HG03103 (cell line): Measurements from ENCODE around the gene DEDD2.

Experiments used
- ATAC-seq: cut with Tn5 transposase; IDR thresholded peaks from one replicate; pipeline ENCODE4 v1.9.1; 2021; ENCODE audit warnings: low read depth; ENCODE audit not compliant: unreplicated experiment

The DEDD2 gene

DNA sequence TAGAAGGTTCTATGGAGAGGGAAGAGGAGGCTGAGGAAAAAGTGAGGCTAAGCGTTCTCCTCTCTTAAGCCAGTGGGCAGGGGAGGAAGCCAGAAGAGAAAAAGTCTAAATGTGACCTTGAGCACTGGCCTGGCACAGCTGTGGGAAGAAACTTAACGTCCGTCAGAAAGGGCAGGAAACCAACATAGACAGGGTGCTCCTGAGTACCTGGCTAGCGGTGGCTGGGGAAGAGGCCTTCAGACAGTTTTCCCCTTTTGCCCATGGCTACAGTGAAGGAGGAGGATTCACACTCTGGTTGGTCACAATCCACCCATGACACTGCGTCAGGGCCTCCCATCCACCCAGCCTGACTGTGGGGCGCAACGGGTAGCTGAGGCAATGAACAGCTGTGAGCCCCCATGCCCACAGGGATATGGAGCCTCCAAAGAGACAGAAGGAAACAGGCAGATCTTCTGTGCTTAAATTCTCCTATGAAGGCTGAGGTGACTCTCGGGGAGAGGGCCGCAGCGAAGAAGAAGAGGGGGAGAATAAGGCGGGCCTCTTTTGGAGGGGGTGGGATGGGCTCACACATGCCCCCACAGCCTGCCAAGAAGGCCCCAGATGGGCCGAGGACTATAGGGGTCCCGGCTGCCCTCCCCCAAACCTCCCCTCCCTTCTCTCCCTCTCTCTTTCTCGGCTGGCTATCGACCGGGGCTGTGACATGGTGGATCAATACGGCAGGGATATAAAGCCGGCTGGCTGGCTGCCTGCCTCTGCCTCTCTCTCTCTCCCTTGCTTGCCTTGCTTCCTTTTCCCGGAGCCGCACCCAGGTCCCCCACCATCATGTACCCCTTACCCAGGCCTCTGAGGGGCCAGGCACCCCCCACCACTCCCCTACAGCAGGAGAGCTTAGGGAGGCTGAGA lies 65.4 kb downstream of the DEDD2 start:
- no peak for ATAC-seq

DNA sequence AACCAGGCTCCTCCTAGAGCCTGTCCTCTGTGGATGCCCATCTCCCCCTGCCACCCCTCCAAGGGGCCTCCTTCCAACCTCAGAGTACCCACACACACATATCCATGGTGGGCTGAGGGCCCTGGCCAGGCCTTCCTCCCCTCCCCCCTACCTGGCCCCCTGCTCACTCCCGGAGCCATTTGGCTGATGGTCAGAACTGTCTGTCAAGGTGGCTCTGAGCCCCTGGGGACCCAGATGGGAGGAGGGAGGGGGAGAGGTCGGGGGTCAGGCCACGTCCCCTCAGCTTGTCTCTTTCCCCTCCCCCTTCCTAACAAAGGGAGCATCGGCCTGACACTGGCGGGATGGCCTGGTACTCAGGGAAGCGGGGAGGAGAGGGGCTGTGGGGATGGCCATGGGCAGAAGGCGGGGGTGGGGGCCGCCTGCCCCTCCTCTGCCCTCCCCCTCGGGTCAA lies 66.5 kb downstream of the DEDD2 start:
- ATAC-seq, result no peak

- no peak for ATAC-seq
These were observed 67.1 kb downstream of the DEDD2 start for GRCh38 chr19:42150364-42150763.

- no peak for ATAC-seq
These were observed 67.9 kb downstream of the DEDD2 start for GRCh38 chr19:42149447-42150202.
